ENCODE measurements around the gene NUDT3. TPM values are rescaled to one million over a fixed set of nuclear protein-coding genes. Genes with fewer than 3 reads are reported as not detected.
A peak's percentile ranks its signal among the peaks of the same experiment; 100 is the strongest.
"Not testable (repeated sequence)": the region's sequence is repeated elsewhere in the genome, so short reads cannot be mapped to it uniquely, and the experiment has no call there.

Gene NUDT3
- total RNA-seq, 2 donors from 2014 or later, result 7.9 to 15.1 TPM

DNA sequence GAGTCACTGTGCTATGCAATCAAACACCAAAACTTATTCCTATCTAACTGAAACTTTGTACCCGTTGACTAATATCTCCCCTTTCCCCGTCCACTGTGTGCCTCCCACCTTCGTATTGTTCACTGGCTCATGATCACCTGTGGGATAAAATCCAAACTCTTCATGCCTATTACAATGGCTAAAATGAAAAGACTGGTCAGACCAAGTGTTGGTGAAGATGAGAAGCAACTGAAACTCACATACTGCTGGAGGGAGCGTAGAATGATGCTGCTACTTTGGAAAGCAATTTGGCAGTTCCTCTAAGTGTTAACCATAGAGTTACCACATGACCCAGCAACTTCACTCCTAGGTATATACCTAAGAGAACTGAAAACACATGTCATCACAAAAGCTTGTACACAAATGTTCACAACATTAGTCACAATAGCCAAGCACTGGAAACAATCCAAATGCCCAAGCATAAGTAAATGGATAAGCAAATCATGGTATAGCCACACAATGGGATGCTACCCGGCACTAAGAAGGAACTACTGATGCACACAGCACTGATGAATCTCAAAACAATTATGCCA lies 20.3 kb upstream of the NUDT3 start:
- no peaks in the 10 kb centered on the region for H3K9me3 Mint-ChIP-seq
- peaks cover 7 to 8% of the 10 kb centered on the region in 2 donors for H3K36me3 Mint-ChIP-seq
- H3K27ac Mint-ChIP-seq, result peak overlapping the region; percentile 7 to 73
- ATAC-seq, result peak in 1 of 2 donors; percentile 46
- DNase-seq (ENCODE audit: low spot score in 2 of 2), result no peak

DNA sequence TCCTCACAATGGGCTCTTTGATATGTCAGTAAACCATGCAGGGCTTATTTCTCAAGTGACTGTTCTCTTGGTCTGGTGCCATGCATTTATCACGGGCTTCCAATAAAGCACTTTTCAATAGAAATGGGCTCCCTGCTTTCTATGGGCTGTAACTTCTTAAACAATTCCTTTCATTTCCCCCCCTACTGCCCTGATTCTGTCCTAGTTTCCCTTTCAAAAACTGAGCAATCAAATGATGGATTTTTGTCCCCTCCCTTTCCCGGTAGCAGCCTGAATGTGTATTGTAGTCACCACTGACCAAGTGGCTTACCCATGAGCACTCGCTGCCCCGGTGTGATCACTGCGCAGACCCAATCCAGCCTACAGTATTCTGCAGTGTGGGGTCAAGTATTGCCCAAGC lies 19.5 kb upstream of the NUDT3 start:
- DNase-seq (ENCODE audit: low spot score in 2 of 2) (no peak), ATAC-seq (no peak)
- Mint-ChIP-seq H3K27ac (peak overlapping the region in 1 of 2 donors; percentile 70), H3K9me3 (no peaks in the 10 kb centered on the region), H3K36me3 (peaks cover 2 to 4% of the 10 kb centered on the region in 2 donors)

DNA sequence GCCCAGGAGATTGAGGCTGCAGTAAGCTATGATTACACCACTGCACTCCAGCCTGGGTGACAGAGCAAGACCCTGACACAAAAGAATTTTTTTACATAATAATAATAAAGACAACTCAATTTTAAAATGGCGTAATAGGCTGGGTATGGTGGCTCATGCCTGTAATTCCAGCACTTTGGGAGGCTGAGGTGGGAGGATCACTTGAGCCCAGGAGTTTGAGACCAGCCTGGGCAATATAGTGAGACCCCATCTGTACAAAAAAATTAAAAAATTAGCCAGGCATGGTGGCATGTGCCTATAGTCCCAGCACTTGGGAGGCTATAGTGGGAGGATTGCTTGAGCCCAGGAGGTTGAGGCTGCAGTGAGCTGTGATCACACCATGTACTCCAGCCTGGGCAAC lies 15.4 kb upstream of the NUDT3 start:
- ATAC-seq; H3K9me3 Mint-ChIP-seq; H3K36me3 Mint-ChIP-seq; H3K27ac Mint-ChIP-seq; DNase-seq (ENCODE audit: low spot score in 2 of 2): not testable (repeated sequence)

DNA sequence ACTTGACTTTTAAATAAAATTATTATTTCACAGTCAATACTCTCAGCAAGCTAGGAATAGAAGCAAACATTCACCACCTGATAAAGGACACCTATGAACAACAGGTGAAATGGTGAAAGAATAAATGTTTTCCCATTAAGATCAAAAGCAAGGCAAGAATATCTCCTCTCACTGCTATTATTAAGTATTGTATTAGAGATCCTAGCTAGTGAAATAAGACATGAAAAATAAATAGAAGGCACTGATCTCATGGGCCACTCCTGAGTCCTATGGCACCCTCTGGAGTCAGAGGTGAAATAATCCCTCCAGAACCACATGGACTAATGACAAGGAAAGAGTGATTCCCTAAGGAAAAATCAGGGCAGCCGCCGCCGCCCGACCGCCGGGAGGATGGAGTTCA lies 4.0 kb upstream of the NUDT3 start:
- no peak for ATAC-seq
- peaks cover 0 to 20% of the 10 kb centered on the region in 2 donors for H3K36me3 Mint-ChIP-seq
- H3K9me3 Mint-ChIP-seq, result no peaks in the 10 kb centered on the region
- H3K27ac Mint-ChIP-seq, result no peak overlapping the region
- DNase-seq (ENCODE audit: low spot score in 2 of 2), result no peak

DNA sequence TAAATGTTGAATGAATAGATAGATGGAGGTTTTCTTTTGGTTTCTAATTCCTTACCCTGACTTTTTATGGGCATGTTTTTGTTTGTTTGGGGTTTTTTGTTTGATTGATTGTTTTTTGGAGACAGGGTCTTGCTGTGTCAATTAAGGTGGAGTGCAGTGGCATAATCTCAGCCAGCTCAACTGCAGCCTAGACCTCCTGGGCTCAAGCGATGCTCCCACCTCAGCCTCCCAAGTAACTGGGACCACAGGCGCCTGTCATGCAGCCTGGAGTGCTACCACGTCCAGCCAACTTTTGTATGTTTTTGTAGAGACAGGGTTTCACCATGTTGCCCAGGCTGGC lies 1.5 kb upstream of the NUDT3 start:
- Mint-ChIP-seq H3K36me3 (peaks cover 0 to 20% of the 10 kb centered on the region in 2 donors), H3K27ac (no peak overlapping the region), H3K9me3 (no peaks in the 10 kb centered on the region)
- ATAC-seq, result no peak
- DNase-seq (ENCODE audit: low spot score in 2 of 2), result no peak

DNA sequence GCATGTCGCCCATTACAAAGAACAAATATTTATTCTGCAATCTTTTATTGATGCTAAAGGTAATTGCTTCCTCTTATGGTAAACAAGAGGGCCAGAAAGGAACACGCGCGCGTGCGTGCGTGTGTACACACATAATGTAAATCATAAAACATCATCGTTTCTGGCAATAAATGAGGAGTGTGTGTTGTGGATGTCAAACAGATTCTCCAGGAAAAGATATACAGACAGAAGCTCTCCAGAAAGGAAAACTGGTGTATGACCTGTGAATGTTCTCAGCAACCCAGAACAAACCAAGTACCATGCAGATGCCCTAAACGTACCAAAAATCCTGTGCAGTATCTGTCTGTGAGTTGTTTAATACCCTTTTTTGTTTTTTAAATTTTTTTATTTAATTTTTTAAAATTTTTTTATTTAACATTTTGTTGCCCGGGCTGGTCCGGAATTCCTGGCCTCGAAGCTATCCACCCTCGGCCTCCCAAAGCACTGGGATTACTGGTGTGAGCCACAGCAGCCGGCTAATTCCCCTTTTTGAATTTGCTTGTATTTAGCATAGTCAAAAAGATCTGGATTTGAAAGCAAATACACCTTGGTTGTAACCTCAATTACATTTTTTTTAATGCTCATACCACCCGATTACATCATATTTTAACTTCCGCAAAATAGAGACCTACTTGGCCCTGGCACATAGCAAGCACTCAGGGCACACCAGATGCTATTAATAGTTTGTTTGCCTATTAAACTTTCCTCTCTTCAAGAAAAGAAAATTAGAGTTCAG lies 909 bp upstream of the NUDT3 start:
- no peak for DNase-seq (ENCODE audit: low spot score in 2 of 2)
- ATAC-seq, result no peak
- Mint-ChIP-seq H3K27ac (peak overlapping the region in 1 of 2 donors; percentile 93), H3K36me3 (peaks cover 0 to 20% of the 10 kb centered on the region in 2 donors), H3K9me3 (no peaks in the 10 kb centered on the region)

GRCh38 chr6:34391786-34392496 lies 528 bp downstream of the NUDT3 start:
- H3K36me3 Mint-ChIP-seq, result peaks cover 0 to 20% of the 10 kb centered on the region in 2 donors
- DNase-seq (ENCODE audit: low spot score in 2 of 2) (peak; percentile 55 to 67), ATAC-seq (peak; percentile 37 to 46)
- no peak overlapping the region for H3K27ac Mint-ChIP-seq
- H3K9me3 Mint-ChIP-seq, result no peaks in the 10 kb centered on the region

- no peak overlapping the region for H3K27ac Mint-ChIP-seq
- ATAC-seq, result no peak
- DNase-seq (ENCODE audit: low spot score in 2 of 2), result no peak
- H3K36me3 Mint-ChIP-seq, result peaks cover 0 to 17% of the 10 kb centered on the region in 2 donors
- no peaks in the 10 kb centered on the region for H3K9me3 Mint-ChIP-seq
Observed at GRCh38 chr6:34391473-34391785, 1.0 kb downstream of the NUDT3 start.

- DNase-seq (ENCODE audit: low spot score in 2 of 2) (no peak), ATAC-seq (no peak)
- Mint-ChIP-seq H3K27ac (no peak overlapping the region), H3K9me3 (no peaks in the 10 kb centered on the region), H3K36me3 (peaks cover 0 to 11% of the 10 kb centered on the region in 2 donors)
Observed at GRCh38 chr6:34390531-34391472, 1.7 kb downstream of the NUDT3 start.

DNA sequence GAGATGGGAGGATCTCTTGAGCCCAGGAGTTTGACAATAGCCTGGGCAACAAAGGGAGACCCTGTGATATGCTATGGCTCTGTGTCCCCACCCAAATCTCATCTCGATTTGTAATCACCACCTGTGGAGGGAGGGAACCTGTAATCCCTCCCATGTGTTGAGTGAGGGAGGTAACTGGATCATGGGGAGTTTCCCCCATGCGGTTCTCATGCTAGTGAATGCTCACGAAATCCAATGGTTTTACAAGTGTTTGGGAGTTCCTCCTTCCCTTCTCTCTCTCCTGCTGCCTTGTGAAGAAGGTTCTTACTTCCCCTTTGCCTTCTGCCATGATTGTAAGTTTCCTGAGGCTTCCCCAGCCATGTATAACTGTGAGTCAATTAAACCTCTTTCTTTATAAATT lies 3.4 kb downstream of the NUDT3 start:
- Mint-ChIP-seq H3K36me3 (peaks cover 0 to 6% of the 10 kb centered on the region in 2 donors), H3K9me3 (no peaks in the 10 kb centered on the region), H3K27ac (no peak overlapping the region)
- no peak for ATAC-seq
- DNase-seq (ENCODE audit: low spot score in 2 of 2), result no peak

DNA sequence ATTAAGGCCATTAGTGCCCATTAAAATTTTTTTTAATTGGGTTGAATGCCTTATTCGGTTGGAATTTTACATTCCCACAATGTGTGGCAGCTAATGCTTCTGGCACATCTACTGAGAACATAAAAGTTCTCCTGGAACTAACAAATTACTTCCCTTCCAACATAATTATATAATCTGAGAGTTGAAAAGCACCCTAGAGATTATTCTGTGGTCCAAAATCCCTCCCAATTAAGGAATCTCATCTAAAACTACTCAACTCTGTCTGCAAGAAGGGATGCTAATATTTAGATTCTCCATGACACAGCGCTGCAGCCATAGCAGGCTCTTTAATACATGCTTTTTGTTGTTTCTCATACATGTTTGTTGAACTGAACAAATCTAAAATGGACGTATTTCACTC lies 4.0 kb downstream of the NUDT3 start:
- Mint-ChIP-seq H3K36me3 (peaks cover 0 to 6% of the 10 kb centered on the region in 2 donors), H3K27ac (no peak overlapping the region), H3K9me3 (no peaks in the 10 kb centered on the region)
- ATAC-seq (no peak), DNase-seq (ENCODE audit: low spot score in 2 of 2) (no peak)

GRCh38 chr6:34386316-34387137 lies 5.9 kb downstream of the NUDT3 start:
- Mint-ChIP-seq H3K36me3 (no peaks in the 10 kb centered on the region), H3K9me3 (no peaks in the 10 kb centered on the region), H3K27ac (peak overlapping the region in 1 of 2 donors; percentile 56)
- ATAC-seq, result no peak
- DNase-seq (ENCODE audit: low spot score in 2 of 2), result no peak

GRCh38 chr6:34385793-34386195 lies 6.7 kb downstream of the NUDT3 start:
- Mint-ChIP-seq H3K27ac (no peak overlapping the region), H3K9me3 (no peaks in the 10 kb centered on the region), H3K36me3 (no peaks in the 10 kb centered on the region)
- ATAC-seq (no peak), DNase-seq (ENCODE audit: low spot score in 2 of 2) (no peak)

GRCh38 chr6:34384321-34385153 lies 7.9 kb downstream of the NUDT3 start:
- Mint-ChIP-seq H3K9me3 (no peaks in the 10 kb centered on the region), H3K27ac (no peak overlapping the region), H3K36me3 (no peaks in the 10 kb centered on the region)
- no peak for ATAC-seq
- DNase-seq (ENCODE audit: low spot score in 2 of 2), result no peak

DNA sequence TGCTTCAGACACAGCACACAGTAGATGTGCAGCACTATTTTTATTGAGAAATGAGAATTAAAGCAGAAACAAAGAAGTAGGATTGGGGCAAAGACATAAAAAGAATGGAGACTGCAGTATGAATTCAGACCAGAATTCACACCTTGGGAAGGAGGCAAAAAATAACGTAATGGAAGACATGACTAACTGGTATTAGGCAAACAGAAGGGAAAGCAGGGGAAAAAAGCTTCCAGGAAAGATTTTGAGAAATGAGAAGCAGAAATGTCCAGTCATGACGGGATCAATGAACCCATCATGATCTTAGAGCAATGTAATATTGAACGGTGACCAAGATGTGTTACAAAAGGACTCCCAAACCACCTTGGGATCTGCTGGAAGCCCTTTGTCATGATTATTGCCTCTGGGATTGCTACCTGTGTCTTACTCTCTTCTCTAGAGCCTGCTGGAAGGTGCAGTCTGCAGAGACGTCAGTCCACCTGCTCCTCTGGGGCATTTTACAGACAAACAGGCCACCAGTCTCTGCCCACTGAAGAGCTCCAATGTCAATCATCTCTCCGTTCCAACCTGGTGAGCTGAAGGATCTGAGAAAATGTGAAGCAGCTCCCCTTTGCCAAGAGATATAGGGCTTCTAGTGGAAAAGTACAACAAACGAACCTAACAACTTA lies 8.7 kb downstream of the NUDT3 start:
- Mint-ChIP-seq H3K36me3 (no peaks in the 10 kb centered on the region), H3K9me3 (no peaks in the 10 kb centered on the region), H3K27ac (no peak overlapping the region)
- no peak for DNase-seq (ENCODE audit: low spot score in 2 of 2)
- ATAC-seq, result no peak
